ENCODE measurements around the gene TIMM22.

Gene TIMM22

GRCh38 chr17:1002771-1003555 is 6.0 kb downstream of the TIMM22 start:
- no peak for DNase-seq (ENCODE audit: low read depth)

GRCh38 chr17:1003633-1003971 is 6.7 kb downstream of the TIMM22 start:
- DNase-seq (ENCODE audit: low read depth) = no peak

- no peak for DNase-seq (ENCODE audit: low read depth)
Observed at GRCh38 chr17:1003972-1004768, 7.2 kb downstream of the TIMM22 start.

DNA sequence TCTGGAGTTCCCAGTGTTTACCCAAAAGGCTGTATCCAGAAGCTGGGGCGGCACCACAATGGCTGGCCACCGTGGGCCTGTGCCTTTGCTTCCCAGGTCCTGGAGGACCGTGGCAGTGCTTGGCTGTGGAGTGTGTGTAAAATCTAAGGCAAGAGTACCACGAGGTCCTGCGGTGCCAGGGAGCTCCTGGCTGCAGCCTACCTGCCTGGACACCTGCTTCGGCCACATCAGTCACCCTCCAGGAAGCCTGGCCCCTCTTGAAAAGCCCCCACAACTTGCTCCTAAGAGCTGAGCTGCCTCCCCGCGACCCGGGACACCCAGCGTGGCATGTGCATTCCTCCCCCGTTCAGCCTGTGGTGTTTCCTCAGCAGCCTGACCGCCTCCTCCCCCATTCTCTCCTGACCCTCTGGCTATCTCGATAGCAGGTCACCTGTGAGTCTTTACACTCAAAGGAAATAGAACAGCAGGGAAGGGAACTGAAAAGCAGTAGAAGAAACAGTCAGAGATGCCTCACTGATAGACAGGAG is 7.9 kb downstream of the TIMM22 start:
- no peak for DNase-seq (ENCODE audit: low read depth)

- no peak for DNase-seq (ENCODE audit: low read depth)
Observed at GRCh38 chr17:1005361-1005946, 8.5 kb downstream of the TIMM22 start.

DNA sequence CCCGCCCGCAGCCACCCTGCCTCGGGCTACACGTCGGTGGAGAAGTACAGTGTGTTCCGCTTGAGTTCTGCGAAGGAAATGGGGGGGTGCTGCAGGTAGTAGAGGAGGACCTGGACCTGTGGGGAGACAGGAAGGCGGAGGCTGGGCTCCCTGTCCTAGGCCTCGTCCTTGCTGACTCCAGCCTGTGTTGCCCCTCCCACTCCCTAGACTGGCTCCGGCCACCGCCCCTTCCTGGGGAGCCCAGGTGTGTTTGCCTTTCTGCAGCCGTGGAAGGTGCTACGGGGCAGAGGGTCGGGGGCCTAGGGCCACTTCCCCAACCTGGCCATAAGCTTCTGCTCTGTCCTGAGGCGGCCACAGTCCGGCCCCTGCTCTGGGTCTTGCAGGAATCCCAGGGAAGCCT is 9.1 kb downstream of the TIMM22 start:
- DNase-seq (ENCODE audit: low read depth) = no peak

- no peak for DNase-seq (ENCODE audit: low read depth)
Observed at GRCh38 chr17:1007310-1008007, 10.5 kb downstream of the TIMM22 start.

DNA sequence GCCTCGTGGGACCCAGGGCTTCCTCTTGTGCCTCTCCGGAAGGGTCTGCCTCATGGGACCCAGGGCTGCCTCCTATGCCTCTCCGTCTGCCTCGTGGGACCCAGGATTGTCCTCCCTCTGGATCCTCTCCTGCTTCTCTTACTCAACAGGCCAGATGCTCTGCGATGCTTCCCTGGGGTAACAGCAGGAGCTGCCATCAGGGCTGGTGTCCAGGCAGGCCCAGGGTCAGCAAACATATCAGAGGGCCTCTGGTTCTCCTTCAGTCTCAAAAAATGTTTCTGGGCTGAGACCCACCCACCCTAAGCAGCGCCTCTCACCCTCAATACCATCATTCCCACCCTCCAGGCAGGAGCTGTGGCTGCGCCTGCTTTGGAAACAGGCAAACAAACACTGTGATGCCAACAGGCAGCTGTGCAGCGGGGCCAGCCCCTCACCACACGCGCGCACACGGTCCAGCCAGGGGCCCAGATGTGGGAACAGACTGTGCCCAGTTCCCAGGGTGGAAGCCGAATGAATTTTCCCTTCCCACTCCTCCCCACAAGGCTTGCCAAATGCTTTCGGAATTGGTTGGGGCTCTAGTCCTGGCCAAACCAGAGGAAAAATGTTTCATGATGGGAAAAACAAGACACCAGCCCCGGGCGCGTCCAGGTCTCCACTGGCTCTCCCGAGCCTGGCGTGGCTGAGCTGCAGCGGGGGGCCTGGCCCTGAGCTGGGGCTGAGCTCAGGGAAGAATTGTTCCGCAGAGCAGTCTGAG is 11.3 kb downstream of the TIMM22 start:
- no peak for DNase-seq (ENCODE audit: low read depth)

GRCh38 chr17:1009229-1010085 is 12.5 kb downstream of the TIMM22 start:
- DNase-seq (ENCODE audit: low read depth) = no peak

DNA sequence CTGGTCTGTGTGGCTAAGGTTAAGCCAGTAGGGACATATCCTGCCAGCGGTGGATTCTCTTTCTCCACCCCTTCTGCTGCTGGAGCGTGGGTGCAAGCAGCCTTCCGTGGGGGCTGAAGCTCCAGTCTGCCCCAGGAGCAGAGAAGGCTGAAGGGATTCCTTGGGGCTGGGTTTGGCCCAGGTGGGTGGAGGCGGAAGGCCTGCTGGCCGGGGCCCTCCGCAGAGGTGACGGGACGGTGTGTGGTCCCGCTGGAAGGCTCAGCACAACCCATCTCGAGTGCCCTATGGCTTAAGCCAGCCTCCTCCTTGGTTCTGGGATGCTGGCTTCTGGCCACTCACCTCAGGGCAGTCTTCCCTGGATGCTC is 13.1 kb downstream of the TIMM22 start:
- DNase-seq (ENCODE audit: low read depth) = no peak

GRCh38 chr17:1010586-1010985 is 13.7 kb downstream of the TIMM22 start:
- DNase-seq (ENCODE audit: low read depth) = no peak

DNA sequence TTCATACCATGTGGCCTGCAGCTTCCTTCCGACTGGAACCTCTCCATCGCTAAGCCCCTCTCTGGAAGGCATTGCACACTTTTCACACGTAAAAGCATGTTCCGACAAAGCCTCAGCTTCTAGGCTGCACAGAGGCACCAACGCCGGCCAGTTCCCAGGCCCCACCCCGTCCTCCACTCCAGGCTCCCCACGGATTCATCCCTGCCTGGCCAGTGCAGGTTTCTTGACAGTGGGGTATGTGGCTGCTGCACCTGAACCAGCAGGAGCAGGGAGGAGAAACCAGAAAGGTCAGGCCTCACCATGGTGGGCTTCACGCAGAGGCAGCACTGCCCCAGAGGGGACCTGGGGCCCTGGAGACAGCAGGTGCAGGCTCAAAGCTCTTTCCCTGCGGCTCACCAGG is 14.2 kb downstream of the TIMM22 start:
- DNase-seq (ENCODE audit: low read depth) = no peak

DNA sequence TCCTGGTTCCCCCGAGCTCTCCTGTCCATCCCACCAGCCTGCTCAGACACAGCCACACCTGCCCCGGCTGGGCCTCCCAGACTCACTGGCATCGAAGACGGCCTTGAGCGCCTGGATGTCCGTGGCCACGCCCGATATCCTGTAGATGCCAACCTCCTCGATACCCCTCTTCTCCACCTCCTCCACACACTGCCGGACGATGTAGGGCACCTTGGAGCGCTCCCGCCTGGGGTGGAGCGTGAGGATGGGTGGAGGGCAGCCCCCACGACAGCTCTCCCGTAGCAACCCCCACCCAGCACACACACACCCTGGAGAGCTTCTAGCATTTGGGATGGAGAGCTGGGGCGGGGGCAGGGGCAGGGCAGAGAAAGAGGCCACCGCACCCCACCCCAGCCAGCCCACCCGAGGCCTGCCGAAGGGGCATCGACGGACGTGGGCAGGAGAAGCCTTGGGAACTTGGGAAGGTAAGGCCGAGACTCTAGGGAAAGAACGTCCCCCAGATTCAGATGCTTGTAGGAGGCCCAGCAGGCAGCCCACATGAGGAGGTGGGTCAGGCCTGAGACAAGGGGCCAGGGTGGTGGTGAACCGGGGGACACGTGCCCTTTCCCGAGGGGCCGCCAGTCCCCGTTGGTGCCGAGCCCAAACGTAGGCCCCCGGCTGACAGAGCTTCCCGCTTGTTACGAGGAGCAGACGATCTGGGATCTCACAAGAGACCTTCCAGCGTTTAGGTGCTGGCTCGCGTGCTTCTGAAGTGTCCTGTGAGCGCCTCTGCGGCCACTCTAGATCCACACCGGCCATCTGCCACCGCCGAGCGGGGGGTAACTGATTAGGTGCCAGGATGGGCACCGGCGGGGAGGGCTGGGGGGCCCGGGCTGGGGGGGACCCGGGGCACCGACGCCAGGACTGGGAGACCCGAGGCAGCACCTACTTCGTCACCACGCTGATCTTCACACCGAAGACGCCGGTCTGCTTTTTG is 15.1 kb downstream of the TIMM22 start:
- no peak for DNase-seq (ENCODE audit: low read depth)

DNA sequence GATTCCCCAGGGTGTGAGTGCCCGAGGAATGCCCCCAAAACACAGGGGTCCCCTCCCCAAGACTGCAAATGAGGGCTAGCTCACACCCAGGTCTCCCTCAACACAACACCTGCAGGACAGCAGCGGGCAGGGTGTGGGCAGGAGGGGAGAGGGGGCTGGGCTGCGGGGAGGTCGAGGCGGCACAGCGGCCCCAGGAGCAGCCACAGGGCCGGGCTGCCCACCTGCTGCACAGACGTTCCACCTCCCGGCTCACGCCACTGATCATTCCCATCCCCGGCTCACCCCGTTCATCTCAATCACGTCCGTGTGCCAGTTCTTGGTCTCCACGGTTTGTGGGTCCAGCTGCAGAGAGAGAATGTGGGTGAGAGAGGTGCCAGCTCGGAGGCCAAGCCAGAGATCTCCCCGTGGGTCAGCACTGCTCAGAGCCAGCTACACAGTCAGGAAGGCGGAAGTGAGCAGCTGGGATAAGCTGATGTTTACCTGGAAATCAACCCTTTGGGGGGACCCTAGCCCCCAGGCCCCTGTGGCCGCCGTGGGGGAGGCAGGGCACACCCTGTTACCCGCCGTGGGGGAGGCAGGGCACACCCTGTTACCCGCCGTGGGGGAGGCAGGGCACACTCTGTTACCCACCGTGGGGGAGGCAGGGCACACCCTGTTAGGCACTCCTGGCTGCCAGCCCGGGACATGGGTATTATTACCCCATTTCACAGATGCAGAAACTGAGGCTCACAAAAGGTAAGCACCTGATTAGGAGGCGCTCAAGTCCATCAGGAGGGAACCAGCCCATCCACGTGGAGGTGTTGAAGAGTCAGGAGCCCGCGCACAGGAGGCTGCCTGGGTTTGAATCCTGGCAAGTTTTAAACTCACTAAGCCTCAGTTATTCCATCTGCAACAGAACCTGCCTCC is 16.1 kb downstream of the TIMM22 start:
- no peak for DNase-seq (ENCODE audit: low read depth)

- no peak for DNase-seq (ENCODE audit: low read depth)
Observed at GRCh38 chr17:1013729-1014090, 16.8 kb downstream of the TIMM22 start.

DNA sequence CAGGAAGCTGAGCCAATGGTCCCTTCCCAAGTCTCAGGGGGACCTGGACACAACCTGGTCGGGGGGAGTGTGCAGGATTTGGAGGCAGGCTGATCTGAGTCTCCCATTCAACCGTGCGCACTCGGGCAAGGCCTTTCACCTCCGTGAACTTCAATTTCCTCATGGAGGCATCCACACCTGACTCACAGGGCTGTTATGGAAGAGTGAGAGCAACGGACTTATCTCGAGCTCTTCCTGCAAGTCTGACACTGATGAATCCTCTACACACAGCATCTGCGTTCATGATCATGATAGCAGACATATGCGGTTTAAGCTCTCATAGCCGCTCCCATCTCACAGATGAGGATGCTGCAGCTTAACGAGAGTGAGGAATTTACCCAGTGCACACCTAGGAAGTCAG is 21.6 kb downstream of the TIMM22 start:
- DNase-seq (ENCODE audit: low read depth) = no peak

DNA sequence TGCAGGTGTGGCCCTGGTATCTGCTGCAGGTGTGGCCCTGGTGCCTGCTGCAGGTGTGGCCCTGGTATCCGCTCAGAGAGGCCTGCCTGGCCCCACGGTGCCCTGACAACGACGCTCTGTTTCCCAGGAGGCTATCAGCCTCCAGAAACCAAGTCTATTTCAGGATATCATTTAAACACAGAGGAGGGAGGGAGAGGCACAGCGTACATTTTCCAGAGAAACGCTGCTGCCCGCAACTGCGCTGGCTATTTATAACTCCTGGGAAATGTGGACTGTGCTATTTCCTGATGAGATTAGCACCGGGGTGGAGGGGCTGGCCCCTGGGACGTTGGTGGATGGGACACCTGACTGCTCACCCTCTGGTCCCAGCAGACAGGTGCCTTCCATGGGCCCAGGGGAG is 22.5 kb downstream of the TIMM22 start:
- DNase-seq (ENCODE audit: low read depth) = no peak

GRCh38 chr17:1021147-1021546 is 24.2 kb downstream of the TIMM22 start:
- no peak for DNase-seq (ENCODE audit: low read depth)
